HCT116 (cell line): Measurements from ENCODE around the gene SAP30L. TPM values are rescaled to one million over a fixed set of nuclear protein-coding genes. Genes with fewer than 3 reads are reported as not detected.

Experiments used
- ATAC-seq: fragments of 200-7000 bp; cut with Tn5 transposase; 2 replicates; pipeline ENCODE4 v1.9.1; 2020; ENCODE audit warnings: mild to moderate bottlenecking, moderate library complexity
- BruUV-seq: library from RNA; stranded (reverse); fragments of 400-500 nt; replicated peaks from 2 replicates; lab custom pipeline; 2021; lab: Mats Ljungman, UMichigan
- CTCF ChIA-PET: fragments of 300-600 bp; sonication (Branson Sonifier 250); formaldehyde crosslinking; loops from one replicate; lab custom pipeline; 2021; ENCODE audit warnings: antibody characterized with exemption; lab: Charles Lee
- POLR2A ChIA-PET: fragments of 300-600, 350-600 bp; sonication (Branson Sonifier 250); formaldehyde crosslinking; loops from one replicate; lab custom pipeline; 2021; ENCODE audit warnings: antibody characterized with exemption; lab: Charles Lee
- RAD21 ChIA-PET, 2 experiments: fragments of 300-600 bp; sonication (Branson Sonifier 250); formaldehyde crosslinking; loops; one replicate each; lab custom pipeline; 2023; ENCODE audit warnings: low total read pairs in 2 of 2; ENCODE audit not compliant: uncharacterized antibody in 2 of 2, unreplicated experiment in 2 of 2, low non-redundant PET in 1 of 2; lab: Charles Lee
- DNase-seq: peaks from one replicate; pipeline ENCODE4 v3.0.0-alpha.2; 2010; ENCODE audit warnings: low read depth, low spot score
- H2AFZ ChIP-seq: fragments of 200-600 bp; shearing (Covaris generic), sonication (generic); 2 replicates; pipeline ENCODE4 v1.6.1; 2017; ENCODE audit warnings: low read depth, mixed run types, mixed read lengths, antibody characterized with exemption, low read length; ENCODE audit not compliant: poor library complexity, severe bottlenecking
- H3K27ac ChIP-seq: 2 replicates; pipeline ENCODE4 v1.5.1; 2012; ENCODE audit warnings: low read depth, low read length
- H3K27me3 ChIP-seq: fragments of 200-600 bp; sonication (generic); 2 replicates; pipeline ENCODE4 v1.6.1; 2016; ENCODE audit warnings: mixed run types, low read length, mixed read lengths; ENCODE audit not compliant: insufficient read depth
- H3K36me3 ChIP-seq, 2 experiments: fragments of 200-500 bp in 1 of 2; fragments of 200-600 bp in 1 of 2; sonication (Bioruptor generic) in 1 of 2; sonication (generic) in 1 of 2; 2 replicates each; pipeline versions ENCODE4 v1.5.1 to v1.6.1; 2014 to 2016; ENCODE audit warnings: low read length in 2 of 2, inconsistent platforms in 1 of 2, mixed read lengths in 1 of 2, mixed run types in 1 of 2; ENCODE audit not compliant: insufficient read depth in 2 of 2, control insufficient read depth in 1 of 2
- H3K4me1 ChIP-seq, 2 experiments: fragments of 200-600 bp in 1 of 2; sonication (generic) in 1 of 2; 2 replicates each; pipeline versions ENCODE4 v1.5.1 to v1.6.1; 2012 to 2017; ENCODE audit warnings: low read length in 2 of 2, inconsistent platforms in 1 of 2, mild to moderate bottlenecking in 1 of 2, mixed read lengths in 1 of 2, mixed run types in 1 of 2, moderate library complexity in 1 of 2; ENCODE audit not compliant: insufficient read depth in 2 of 2, control insufficient read depth in 1 of 2
- H3K4me2 ChIP-seq: fragments of 200-600 bp; sonication (generic); 2 replicates; pipeline ENCODE4 v1.6.1; 2017; ENCODE audit warnings: mixed run types, low read length, mixed read lengths
- H3K4me3 ChIP-seq, 2 experiments: fragments of 200-600 bp in 1 of 2; sonication (generic) in 1 of 2; replicated peaks in 1 of 2; 2 replicates each; pipeline ENCODE4 v1.5.1; 2011 to 2016; ENCODE audit warnings: low read length in 2 of 2, control low read depth in 1 of 2, low read depth in 1 of 2, mild to moderate bottlenecking in 1 of 2, mixed read lengths in 1 of 2, mixed run types in 1 of 2
- H3K79me2 ChIP-seq: fragments of 200-600 bp; sonication (generic); 2 replicates; pipeline ENCODE4 v1.6.1; 2017; ENCODE audit warnings: mild to moderate bottlenecking, mixed run types, low read length, moderate library complexity, mixed read lengths; ENCODE audit not compliant: insufficient read depth
- H3K9ac ChIP-seq: fragments of 200-600 bp; sonication (generic); 2 replicates; pipeline ENCODE4 v1.6.1; 2016; ENCODE audit warnings: low read length, mixed read lengths
- H3K9me2 ChIP-seq: fragments of 200-600 bp; sonication (generic), shearing (Covaris generic); 2 replicates; pipeline ENCODE4 v1.6.1; 2017; ENCODE audit warnings: mixed run types, mild to moderate bottlenecking, moderate library complexity; ENCODE audit not compliant: insufficient read depth
- H3K9me3 ChIP-seq, 2 experiments: fragments of 200-500 bp in 1 of 2; fragments of 200-600 bp in 1 of 2; sonication (Bioruptor generic) in 1 of 2; sonication (generic) in 1 of 2; 2 replicates each; pipeline ENCODE4 v1.6.1; 2014 to 2017; ENCODE audit warnings: low read length in 2 of 2, mixed read lengths in 2 of 2, inconsistent platforms in 1 of 2, low read depth in 1 of 2, mild to moderate bottlenecking in 1 of 2, mixed run types in 1 of 2, moderate library complexity in 1 of 2; ENCODE audit not compliant: control insufficient read depth in 1 of 2, insufficient read depth in 1 of 2
- H4K20me1 ChIP-seq: fragments of 200-600 bp; sonication (generic), shearing (Covaris generic); 2 replicates; pipeline ENCODE4 v1.6.1; 2017; ENCODE audit warnings: mixed run types, mild to moderate bottlenecking, moderate library complexity; ENCODE audit not compliant: insufficient read depth
- ELF1 ChIP-seq: IDR thresholded peaks from 2 replicates; pipeline ENCODE4 v1.6.1; 2012; ENCODE audit warnings: low read depth, borderline replicate concordance
- RAD21 ChIP-seq: IDR thresholded peaks from 2 replicates; pipeline ENCODE4 v1.6.1; 2012; ENCODE audit warnings: low read depth, mild to moderate bottlenecking
- SIN3A ChIP-seq: IDR thresholded peaks from 2 replicates; pipeline ENCODE4 v1.6.1; 2012; ENCODE audit warnings: low read depth
- SP1 ChIP-seq: IDR thresholded peaks from 2 replicates; pipeline ENCODE4 v1.6.1; 2012; ENCODE audit warnings: low read depth
- SRF ChIP-seq: IDR thresholded peaks from 2 replicates; pipeline ENCODE4 v1.6.1; 2012; ENCODE audit warnings: low read depth
- ZFX ChIP-seq: fragments of 450-650 bp; IDR thresholded peaks from 2 replicates; pipeline ENCODE4 v1.6.1; 2017
- intact Hi-C: fragments of 100-400 bp; cut with micrococcal nuclease; formaldehyde crosslinking; loops from 2 replicates; pipeline ENCODE4 v1.10.0; 2022
- total RNA-seq: library from RNA; stranded (reverse); gene quantifications from one replicate; pipeline ENCODE4 v1.2.1, GENCODE V29; 2021; ENCODE audit not compliant: unreplicated experiment
- TF ChIP-seq, protein P1 (sequence below), 3 experiments: fragments of 200-600 bp in 1 of 3; sonication (generic) in 1 of 3; IDR thresholded peaks in 2 of 3; conservative IDR thresholded peaks in 1 of 3; 2 replicates each; pipeline ENCODE4 v1.5.1; 2012 to 2017; ENCODE audit warnings: low read depth in 2 of 3, low read length in 2 of 3, antibody characterized with exemption in 1 of 3, borderline replicate concordance in 1 of 3, control low read depth in 1 of 3, mild to moderate bottlenecking in 1 of 3, mixed read lengths in 1 of 3, mixed run types in 1 of 3, moderate library complexity in 1 of 3; ENCODE audit not compliant: insufficient read depth in 1 of 3
- TF ChIP-seq, protein P2 (sequence below): IDR thresholded peaks from 2 replicates; pipeline ENCODE4 v1.6.1; 2012; ENCODE audit warnings: low read depth

SAP30L gene
- total RNA-seq, 1 experiment from 2014 or later, result 25.5 TPM

GRCh38 chr5:154461531-154461930, 15.7 kb downstream of the SAP30L start:
- no peak for DNase-seq

More at GRCh38 chr5:154461531-154461930, 15.7 kb downstream of the SAP30L start:
- Histone ChIP-seq H2AFZ (no peak overlapping the region), H3K27ac (no peak overlapping the region), H4K20me1 (no peaks in the 10 kb centered on the region), H3K4me2 (no peak overlapping the region), H3K4me1 (peaks cover 4 to 5% of the 10 kb centered on the region in 2 experiments; a peak in 3 of 4 replicates), H3K79me2 (no peaks in the 10 kb centered on the region), H3K9ac (no peak overlapping the region), H3K9me2 (no peaks in the 10 kb centered on the region), H3K4me3 (no peak overlapping the region), H3K27me3 (no peaks in the 10 kb centered on the region), H3K9me3 (no peaks in the 10 kb centered on the region)
- ChIA-PET RAD21 (no interaction called here), POLR2A (no interaction called here), CTCF (interaction anchor here (1.2 to 2.6 kb wide), 2 partner anchors 40 to 389 kb away, joined by 4 to 9 read pairs; no protein-coding TSS in a partner anchor)
- no TSS peak for BruUV-seq
- intact Hi-C loops, result loop anchor here (5.0 kb wide), 1 partner anchor 489 kb away; no protein-coding TSS in a partner anchor
- peak; percentile 64; the same call in 1 of the 2 replicates for ATAC-seq
- peak; percentile 47 for TF ChIP-seq RAD21
- TF ChIP-seq SP1, result no peak
- TF ChIP-seq ZFX, result no peak
- TF ChIP-seq, protein P1, sequence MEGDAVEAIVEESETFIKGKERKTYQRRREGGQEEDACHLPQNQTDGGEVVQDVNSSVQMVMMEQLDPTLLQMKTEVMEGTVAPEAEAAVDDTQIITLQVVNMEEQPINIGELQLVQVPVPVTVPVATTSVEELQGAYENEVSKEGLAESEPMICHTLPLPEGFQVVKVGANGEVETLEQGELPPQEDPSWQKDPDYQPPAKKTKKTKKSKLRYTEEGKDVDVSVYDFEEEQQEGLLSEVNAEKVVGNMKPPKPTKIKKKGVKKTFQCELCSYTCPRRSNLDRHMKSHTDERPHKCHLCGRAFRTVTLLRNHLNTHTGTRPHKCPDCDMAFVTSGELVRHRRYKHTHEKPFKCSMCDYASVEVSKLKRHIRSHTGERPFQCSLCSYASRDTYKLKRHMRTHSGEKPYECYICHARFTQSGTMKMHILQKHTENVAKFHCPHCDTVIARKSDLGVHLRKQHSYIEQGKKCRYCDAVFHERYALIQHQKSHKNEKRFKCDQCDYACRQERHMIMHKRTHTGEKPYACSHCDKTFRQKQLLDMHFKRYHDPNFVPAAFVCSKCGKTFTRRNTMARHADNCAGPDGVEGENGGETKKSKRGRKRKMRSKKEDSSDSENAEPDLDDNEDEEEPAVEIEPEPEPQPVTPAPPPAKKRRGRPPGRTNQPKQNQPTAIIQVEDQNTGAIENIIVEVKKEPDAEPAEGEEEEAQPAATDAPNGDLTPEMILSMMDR (IDR thresholded peaks at IDR 0.05 in 2 of 3, conservative IDR thresholded peaks at IDR 0.05 in 1 of 3; ENCODE audit: borderline replicate concordance in 1 of 3, insufficient read depth in 1 of 3, low read depth in 2 of 3, low read length in 2 of 3), result peak in 2 of 3 experiments; percentile 23 to 30; a peak in 3 of 6 replicates
- TF ChIP-seq SRF, result no peak
- TF ChIP-seq, protein P2, sequence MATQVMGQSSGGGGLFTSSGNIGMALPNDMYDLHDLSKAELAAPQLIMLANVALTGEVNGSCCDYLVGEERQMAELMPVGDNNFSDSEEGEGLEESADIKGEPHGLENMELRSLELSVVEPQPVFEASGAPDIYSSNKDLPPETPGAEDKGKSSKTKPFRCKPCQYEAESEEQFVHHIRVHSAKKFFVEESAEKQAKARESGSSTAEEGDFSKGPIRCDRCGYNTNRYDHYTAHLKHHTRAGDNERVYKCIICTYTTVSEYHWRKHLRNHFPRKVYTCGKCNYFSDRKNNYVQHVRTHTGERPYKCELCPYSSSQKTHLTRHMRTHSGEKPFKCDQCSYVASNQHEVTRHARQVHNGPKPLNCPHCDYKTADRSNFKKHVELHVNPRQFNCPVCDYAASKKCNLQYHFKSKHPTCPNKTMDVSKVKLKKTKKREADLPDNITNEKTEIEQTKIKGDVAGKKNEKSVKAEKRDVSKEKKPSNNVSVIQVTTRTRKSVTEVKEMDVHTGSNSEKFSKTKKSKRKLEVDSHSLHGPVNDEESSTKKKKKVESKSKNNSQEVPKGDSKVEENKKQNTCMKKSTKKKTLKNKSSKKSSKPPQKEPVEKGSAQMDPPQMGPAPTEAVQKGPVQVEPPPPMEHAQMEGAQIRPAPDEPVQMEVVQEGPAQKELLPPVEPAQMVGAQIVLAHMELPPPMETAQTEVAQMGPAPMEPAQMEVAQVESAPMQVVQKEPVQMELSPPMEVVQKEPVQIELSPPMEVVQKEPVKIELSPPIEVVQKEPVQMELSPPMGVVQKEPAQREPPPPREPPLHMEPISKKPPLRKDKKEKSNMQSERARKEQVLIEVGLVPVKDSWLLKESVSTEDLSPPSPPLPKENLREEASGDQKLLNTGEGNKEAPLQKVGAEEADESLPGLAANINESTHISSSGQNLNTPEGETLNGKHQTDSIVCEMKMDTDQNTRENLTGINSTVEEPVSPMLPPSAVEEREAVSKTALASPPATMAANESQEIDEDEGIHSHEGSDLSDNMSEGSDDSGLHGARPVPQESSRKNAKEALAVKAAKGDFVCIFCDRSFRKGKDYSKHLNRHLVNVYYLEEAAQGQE, result no peak
- TF ChIP-seq ELF1, result no peak
- TF ChIP-seq SIN3A, result no peak
- TF ChIP-seq, all 23 proteins: peak for 2
- 0 out of 4 replicates have a peak, but pooled peaks cover 0 to 2% of the 10 kb centered on the region in 2 experiments for H3K36me3 ChIP-seq
